HFFc6 (cell line): Measurements from ENCODE around the gene MAST4. TPM values are rescaled to one million over a fixed set of nuclear protein-coding genes. Genes with fewer than 3 reads are reported as not detected.

ENCODE experiments used
- DNase-seq: peaks from one replicate; pipeline ENCODE4 v3.0.0-alpha.2; 2018
- H3K27ac Mint-ChIP-seq: 2 replicates; pipeline ENCODE4 v1.8.0; 2020; ENCODE audit warnings: mild to moderate bottlenecking, mixed read lengths
- H3K27me3 Mint-ChIP-seq: 2 replicates; pipeline ENCODE4 v1.8.0; 2021; ENCODE audit warnings: mild to moderate bottlenecking, moderate library complexity, mixed read lengths; ENCODE audit not compliant: insufficient read depth
- H3K36me3 Mint-ChIP-seq: 2 replicates; pipeline ENCODE4 v1.8.0; 2021; ENCODE audit warnings: low read depth, mixed read lengths
- H3K4me1 Mint-ChIP-seq: 2 replicates; pipeline ENCODE4 v1.8.0; 2020; ENCODE audit warnings: low read depth, mixed read lengths
- H3K4me3 Mint-ChIP-seq: 2 replicates; pipeline ENCODE4 v1.8.0; 2020; ENCODE audit warnings: mild to moderate bottlenecking, moderate library complexity, mixed read lengths
- H3K9me3 Mint-ChIP-seq: 2 replicates; pipeline ENCODE4 v1.8.0; 2020; ENCODE audit warnings: mild to moderate bottlenecking, mixed read lengths
- CTCF ChIP-seq: fragments of 200-600 bp; sonication (generic); IDR thresholded peaks from 2 replicates; pipeline ENCODE4 v1.5.0; 2021; ENCODE audit warnings: antibody characterized with exemption, mild to moderate bottlenecking
- total RNA-seq, 6 experiments: library from RNA; stranded (reverse); fragmentation: NEBNext Ultra II Directional; extraction: Animal tissue kit (Norgen Biotek cat#: 25700); gene quantifications; 2 replicates in 1 of 6; 3 replicates in 5 of 6; pipeline ENCODE4 v1.2.3, GENCODE V29; 2021

The MAST4 gene
- total RNA-seq, 6 experiments from 2014 or later: 3.0 to 5.6 (median 3.9) TPM

- Mint-ChIP-seq H3K36me3 (no peaks in the 10 kb centered on the region), H3K4me1 (no peaks in the 10 kb centered on the region), H3K9me3 (no peaks in the 10 kb centered on the region), H3K4me3 (no peak overlapping the region), H3K27ac (no peak overlapping the region), H3K27me3 (peaks cover 16% of the 10 kb centered on the region)
- DNase-seq: no peak
- TF ChIP-seq CTCF: no peak
Observed at GRCh38 chr5:66874004-66874403, 277.8 kb downstream of the MAST4 start.

- no peak overlapping the region for H3K27ac Mint-ChIP-seq
- no peaks in the 10 kb centered on the region for H3K36me3 Mint-ChIP-seq
- TF ChIP-seq CTCF: no peak
- H3K9me3 Mint-ChIP-seq: no peaks in the 10 kb centered on the region
- no peak for DNase-seq
- H3K4me3 Mint-ChIP-seq: no peak overlapping the region
- peaks cover 16% of the 10 kb centered on the region for H3K27me3 Mint-ChIP-seq
- H3K4me1 Mint-ChIP-seq: no peaks in the 10 kb centered on the region
Observed at GRCh38 chr5:66875315-66875714, 279.1 kb downstream of the MAST4 start.

- H3K36me3 Mint-ChIP-seq: no peaks in the 10 kb centered on the region
- H3K27ac Mint-ChIP-seq: no peak overlapping the region
- peaks cover 9% of the 10 kb centered on the region; the same call in 1 of the 2 replicates for H3K27me3 Mint-ChIP-seq
- no peak overlapping the region for H3K4me3 Mint-ChIP-seq
- TF ChIP-seq CTCF: no peak
- no peaks in the 10 kb centered on the region for H3K9me3 Mint-ChIP-seq
- H3K4me1 Mint-ChIP-seq: no peaks in the 10 kb centered on the region
- DNase-seq: no peak
Observed at GRCh38 chr5:66876266-66876807, 280.1 kb downstream of the MAST4 start.

- Mint-ChIP-seq H3K27ac (no peak overlapping the region), H3K27me3 (peaks cover 12% of the 10 kb centered on the region; the same call in 1 of the 2 replicates), H3K4me3 (no peak overlapping the region), H3K4me1 (peaks cover 6% of the 10 kb centered on the region; the same call in 1 of the 2 replicates), H3K9me3 (no peaks in the 10 kb centered on the region), H3K36me3 (no peaks in the 10 kb centered on the region)
- TF ChIP-seq CTCF: no peak
- DNase-seq: peak; percentile 14
Observed at GRCh38 chr5:66877843-66878242, 281.6 kb downstream of the MAST4 start.

GRCh38 chr5:66880401-66880800 lies 284.2 kb downstream of the MAST4 start:
- no peak for DNase-seq
- Mint-ChIP-seq H3K36me3 (no peaks in the 10 kb centered on the region), H3K27ac (no peak overlapping the region), H3K4me3 (no peak overlapping the region), H3K9me3 (no peaks in the 10 kb centered on the region), H3K27me3 (peaks cover 10% of the 10 kb centered on the region; the same call in 1 of the 2 replicates), H3K4me1 (peaks cover 6% of the 10 kb centered on the region; the same call in 1 of the 2 replicates)
- TF ChIP-seq CTCF: no peak
